ENCODE data around the gene PIGR. TPM values are rescaled to one million over a fixed set of nuclear protein-coding genes. Genes with fewer than 3 reads are reported as not detected.

The PIGR gene
- total RNA-seq, 1 experiment from 2014 or later = not detected

- H3K36me3 ChIP-seq (ENCODE audit: insufficient read depth, low read length) = no peaks in the 10 kb centered on the region
- no peak overlapping the region for H3K27ac ChIP-seq (ENCODE audit: low read length)
- H3K9ac ChIP-seq (ENCODE audit: low read length) = no peak overlapping the region
- no peak overlapping the region for H3K4me3 ChIP-seq (ENCODE audit: low read length)
- H3K4me1 ChIP-seq (ENCODE audit: low read length) = no peaks in the 10 kb centered on the region
- H3K9me2 ChIP-seq (replicated peaks; ENCODE audit: insufficient read depth, low read length) = no peaks in the 10 kb centered on the region
- H3K79me2 ChIP-seq (ENCODE audit: low read length) = no peaks in the 10 kb centered on the region
- H3K9me3 ChIP-seq (ENCODE audit: low read length) = peaks cover 20% of the 10 kb centered on the region
- H3K27me3 ChIP-seq (ENCODE audit: low read length) = peaks cover 4% of the 10 kb centered on the region; the same call in 1 of the 2 replicates
- no peak overlapping the region for H3K4me2 ChIP-seq (ENCODE audit: low read depth, low read length, poor library complexity, severe bottlenecking)
- H2AFZ ChIP-seq (ENCODE audit: low read length) = no peak overlapping the region
- H4K20me1 ChIP-seq (ENCODE audit: insufficient read depth, low read depth, low read length) = no peaks in the 10 kb centered on the region
- DNase-seq = no peak
Observed at GRCh38 chr1:206880314-206880713, 66.0 kb downstream of the PIGR start.

Other genes starting within 250 kb of the PIGR start
- gene IL19, start 175.7 kb downstream of the PIGR start, total RNA-seq (2014; rRNA removed; shearing (Covaris generic); ENCODE audit: low replicate concordance) = not detected in 2 replicates
- not detected in 2 replicates for gene IL10, start 174.0 kb downstream of the PIGR start, total RNA-seq (2014; rRNA removed; shearing (Covaris generic); ENCODE audit: low replicate concordance)
- gene IL20, start 80.8 kb downstream of the PIGR start, total RNA-seq (2014; rRNA removed; shearing (Covaris generic); ENCODE audit: low replicate concordance) = not detected in 2 replicates
- not detected in 2 replicates for gene IL24, start 49.0 kb downstream of the PIGR start, total RNA-seq (2014; rRNA removed; shearing (Covaris generic); ENCODE audit: low replicate concordance)
- gene FCMR, start 24.5 kb downstream of the PIGR start, total RNA-seq (2014; rRNA removed; shearing (Covaris generic); ENCODE audit: low replicate concordance) = not detected in 2 replicates
- not detected in 2 replicates for gene FCAMR, start 24.0 kb upstream of the PIGR start, total RNA-seq (2014; rRNA removed; shearing (Covaris generic); ENCODE audit: low replicate concordance)
- not detected in 2 replicates for gene C1orf116, start 86.3 kb upstream of the PIGR start, total RNA-seq (2014; rRNA removed; shearing (Covaris generic); ENCODE audit: low replicate concordance)
- gene YOD1, start 104.7 kb upstream of the PIGR start, total RNA-seq (2014; rRNA removed; shearing (Covaris generic); ENCODE audit: low replicate concordance) = not detected in 2 replicates
- gene PFKFB2, start 106.8 kb upstream of the PIGR start, total RNA-seq (2014; rRNA removed; shearing (Covaris generic); ENCODE audit: low replicate concordance) = 0.07 TPM in 1 of 2 replicates, not detected in the other
- not detected in 2 replicates for gene C4BPB, start 142.4 kb upstream of the PIGR start, total RNA-seq (2014; rRNA removed; shearing (Covaris generic); ENCODE audit: low replicate concordance)
- gene C4BPA, start 157.8 kb upstream of the PIGR start, total RNA-seq (2014; rRNA removed; shearing (Covaris generic); ENCODE audit: low replicate concordance) = not detected in 2 replicates

All from Karpas-422 (cell line).